H1 (cell line): Measurements from ENCODE around the gene ABCC4.

Experiments used
- CBX5 ChIP-seq: fragments of 300-800, 300-1000 bp; sonication (generic); IDR thresholded peaks from 2 replicates; pipeline ENCODE4 v1.7.1; 2016; ENCODE audit warnings: antibody characterized with exemption, low read length, low read depth
- CTCF ChIP-seq, 3 experiments: IDR thresholded peaks; 1 replicate in 2 of 3; 2 replicates in 1 of 3; pipeline versions ENCODE4 v1.5.1 to v1.6.1; 2011; ENCODE audit warnings: low read length in 3 of 3, mild to moderate bottlenecking in 3 of 3, inconsistent platforms in 2 of 3, low read depth in 1 of 3, moderate library complexity in 1 of 3; ENCODE audit not compliant: insufficient read depth in 1 of 3; ENCODE audit errors: control extremely low read depth in 1 of 3
- E2F6 ChIP-seq: IDR thresholded peaks from 2 replicates; pipeline ENCODE4 v1.6.1; 2012; ENCODE audit warnings: inconsistent platforms
- EP300 ChIP-seq, 2 experiments: IDR thresholded peaks; 1 replicate in 1 of 2; 2 replicates in 1 of 2; pipeline ENCODE4 v1.6.1; 2011 to 2012; ENCODE audit warnings: low read depth in 2 of 2, low read length in 2 of 2, mild to moderate bottlenecking in 2 of 2, borderline replicate concordance in 1 of 2, inconsistent platforms in 1 of 2, moderate library complexity in 1 of 2
- MAX ChIP-seq: IDR thresholded peaks from 2 replicates; pipeline ENCODE4 v1.6.1; 2012; ENCODE audit warnings: inconsistent platforms
- POLR2A ChIP-seq, 2 experiments: IDR thresholded peaks; 1 replicate in 1 of 2; 2 replicates in 1 of 2; pipeline ENCODE4 v1.6.1; 2011; ENCODE audit warnings: low read depth in 2 of 2, low read length in 2 of 2, mild to moderate bottlenecking in 2 of 2; ENCODE audit errors: control extremely low read depth in 1 of 2
- USF2 ChIP-seq: IDR thresholded peaks from 2 replicates; pipeline ENCODE4 v1.6.1; 2011; ENCODE audit warnings: low read length, improper control_type of control experiment

- TF ChIP-seq USF2 (no peak), E2F6 (no peak), CTCF (IDR thresholded peaks at IDR 0.05; ENCODE audit: control extremely low read depth in 1 of 3, insufficient read depth in 1 of 3, low read depth in 1 of 3, low read length in 3 of 3) (no peak), POLR2A (IDR thresholded peaks at IDR 0.05; ENCODE audit: control extremely low read depth in 1 of 2, low read depth in 2 of 2, low read length in 2 of 2) (no peak), CBX5 (no peak), EP300 (IDR thresholded peaks at IDR 0.05; ENCODE audit: borderline replicate concordance in 1 of 2, low read depth in 2 of 2, low read length in 2 of 2) (no peak), MAX (no peak)
Measured at GRCh38 chr13:95058680-95059079, 242.6 kb downstream of the ABCC4 start.
